GM12874 (cell line): Measurements from ENCODE around the gene DRAM2.

Experiments
- CTCF ChIP-seq: IDR thresholded peaks from 2 replicates; pipeline ENCODE4 v1.5.1; 2011; ENCODE audit warnings: low read depth, mild to moderate bottlenecking, control low read depth, low read length, moderate library complexity; ENCODE audit not compliant: insufficient read depth

The DRAM2 gene

GRCh38 chr1:111174070-111174469 is 34.2 kb upstream of the DRAM2 start:
- no peak for TF ChIP-seq CTCF

DNA sequence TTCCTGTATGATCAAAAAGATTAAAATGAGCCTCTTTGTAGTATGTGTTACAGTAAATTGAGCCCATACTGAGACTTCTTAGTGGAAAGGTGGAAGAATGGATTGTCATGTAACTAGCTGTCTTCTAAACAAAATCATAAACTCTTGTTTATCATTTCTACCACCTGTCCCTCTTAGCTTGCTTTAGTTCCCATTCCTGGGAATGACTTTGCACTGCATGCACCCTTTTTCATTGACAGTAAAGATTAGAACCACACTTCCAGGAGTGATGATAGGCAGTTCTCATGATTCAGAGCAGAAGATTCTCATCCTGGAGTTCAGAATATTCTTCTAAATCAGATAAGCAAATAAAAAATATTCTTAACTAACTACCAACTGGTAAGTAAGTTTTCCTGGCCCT is 32.6 kb upstream of the DRAM2 start:
- no peak for TF ChIP-seq CTCF

GRCh38 chr1:111164151-111164550 is 24.3 kb upstream of the DRAM2 start:
- no peak for TF ChIP-seq CTCF

DNA sequence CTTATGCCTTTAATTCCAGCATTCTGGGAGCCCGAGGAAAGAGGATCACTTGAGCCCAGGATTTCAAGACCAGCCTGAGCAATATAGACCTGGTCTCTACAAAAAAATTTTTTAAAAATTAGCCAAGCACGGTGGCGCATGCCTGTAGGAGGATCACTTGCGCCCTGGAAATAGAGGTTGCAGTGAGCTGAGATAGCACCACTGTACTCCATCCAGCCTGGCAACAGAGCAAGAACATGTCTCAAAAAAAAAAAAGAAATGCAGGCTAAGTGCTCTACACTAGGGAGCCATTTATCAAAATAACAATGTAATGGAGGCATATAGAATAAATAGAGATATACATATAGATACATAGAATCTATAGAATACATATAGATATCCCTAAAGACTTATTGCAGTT is 23.5 kb upstream of the DRAM2 start:
- TF ChIP-seq CTCF, result no peak

DNA sequence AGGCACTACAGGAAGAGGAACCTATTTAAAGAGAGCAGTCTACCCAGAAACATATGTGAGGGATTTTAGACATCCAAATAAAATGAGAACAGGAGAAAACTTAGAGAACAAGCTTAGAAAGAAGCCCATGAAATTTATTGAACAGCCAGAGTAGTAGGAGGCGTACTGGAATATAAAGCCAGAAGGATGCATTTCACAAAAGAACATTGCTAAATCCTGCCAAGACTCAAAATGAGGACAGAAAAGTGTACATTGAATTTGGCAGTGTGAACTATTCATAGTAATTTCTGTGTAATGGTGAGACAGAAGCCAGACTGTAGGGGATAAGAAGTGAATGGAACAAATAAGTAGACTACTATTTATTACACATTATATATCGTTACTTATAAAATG is 22.6 kb upstream of the DRAM2 start:
- no peak for TF ChIP-seq CTCF

DNA sequence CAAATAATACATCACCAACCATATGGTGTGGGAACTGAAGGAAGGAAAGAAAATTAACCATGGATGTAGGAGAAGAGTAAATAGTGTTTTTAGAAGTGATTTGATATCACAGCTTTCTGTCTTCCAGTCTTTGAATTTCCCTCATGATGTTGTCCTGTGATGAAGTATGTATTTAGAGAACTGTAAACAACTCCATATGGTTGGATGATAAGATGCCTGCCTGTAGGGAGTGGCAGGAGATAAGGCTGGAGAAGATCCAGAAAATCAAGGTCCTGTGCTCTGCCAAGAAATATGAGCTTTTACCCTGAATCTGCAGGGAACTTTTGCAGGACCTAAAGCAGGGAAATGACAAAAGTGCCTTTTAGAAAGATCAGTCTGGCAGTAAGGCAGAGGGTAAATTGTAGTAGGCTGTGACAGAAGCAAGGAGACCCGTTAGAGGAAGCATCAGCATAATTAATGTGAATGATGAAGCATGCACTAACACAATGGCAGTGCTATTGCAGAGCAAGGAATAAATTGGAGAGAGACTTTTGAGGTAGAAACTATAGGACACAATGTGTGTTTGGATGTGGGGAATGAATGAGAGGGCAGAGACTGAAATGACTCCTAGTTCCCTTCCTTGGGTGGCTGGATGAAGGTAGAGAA is 22.1 kb upstream of the DRAM2 start:
- no peak for TF ChIP-seq CTCF

DNA sequence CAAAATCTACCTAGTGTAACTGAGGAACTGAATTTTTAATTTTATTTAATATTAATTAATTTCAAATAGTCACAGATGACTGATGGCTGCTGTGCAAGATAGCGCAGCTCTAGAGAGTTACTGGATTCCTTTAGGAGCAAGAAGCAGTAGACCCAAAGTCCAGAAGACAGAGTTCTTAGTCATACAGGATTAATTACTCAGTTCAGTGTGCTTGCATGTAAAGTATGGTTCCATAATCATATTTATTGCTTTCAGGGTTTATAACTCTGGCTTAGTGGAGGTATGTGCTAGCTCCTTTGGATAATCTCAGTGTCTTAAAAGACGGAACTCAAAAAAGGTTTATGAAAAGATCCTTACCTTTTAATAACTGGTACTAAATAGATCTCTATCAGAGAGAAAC is 17.5 kb upstream of the DRAM2 start:
- TF ChIP-seq CTCF, result no peak
